GM21529 (cell line): ENCODE data around the gene CPN2.

ENCODE experiments used
- ATAC-seq: cut with Tn5 transposase; IDR thresholded peaks from one replicate; pipeline ENCODE4 v1.9.1; 2021; ENCODE audit not compliant: unreplicated experiment

The CPN2 gene

DNA sequence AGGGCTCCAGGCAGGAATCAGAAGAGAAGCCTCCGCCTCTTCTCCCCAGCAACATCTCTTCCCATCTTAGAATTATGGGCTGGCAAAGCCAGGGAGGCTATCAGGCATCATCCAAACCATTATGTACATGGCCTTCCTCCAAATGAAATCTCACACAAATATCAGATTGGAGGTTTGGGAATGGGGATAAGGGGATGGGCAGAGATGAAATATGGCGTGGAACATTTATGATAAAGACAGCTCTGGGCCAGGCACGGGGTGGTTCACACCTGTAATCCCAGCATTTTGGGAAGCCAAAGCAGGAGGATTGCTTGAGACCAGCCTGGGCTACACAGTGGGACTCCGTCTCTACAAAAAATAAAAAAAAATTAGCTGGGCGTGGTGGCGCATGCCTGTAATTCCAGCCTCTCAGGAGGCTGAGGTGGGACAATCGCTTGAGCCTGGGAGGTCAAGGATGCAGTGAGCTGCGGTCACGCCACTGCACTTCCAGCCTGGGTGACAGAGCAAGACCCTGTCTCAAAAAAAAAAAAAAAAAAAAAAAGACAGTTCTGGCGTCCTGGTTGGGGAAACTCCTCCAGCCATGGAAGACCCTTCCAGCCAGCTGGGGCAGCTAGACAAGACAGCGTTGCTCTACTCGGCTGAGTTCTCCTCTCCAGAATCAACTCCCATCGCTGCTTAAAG is 36.6 kb downstream of the CPN2 start:
- no peak for ATAC-seq

GRCh38 chr3:194313560-194314387 is 37.4 kb downstream of the CPN2 start:
- no peak for ATAC-seq

DNA sequence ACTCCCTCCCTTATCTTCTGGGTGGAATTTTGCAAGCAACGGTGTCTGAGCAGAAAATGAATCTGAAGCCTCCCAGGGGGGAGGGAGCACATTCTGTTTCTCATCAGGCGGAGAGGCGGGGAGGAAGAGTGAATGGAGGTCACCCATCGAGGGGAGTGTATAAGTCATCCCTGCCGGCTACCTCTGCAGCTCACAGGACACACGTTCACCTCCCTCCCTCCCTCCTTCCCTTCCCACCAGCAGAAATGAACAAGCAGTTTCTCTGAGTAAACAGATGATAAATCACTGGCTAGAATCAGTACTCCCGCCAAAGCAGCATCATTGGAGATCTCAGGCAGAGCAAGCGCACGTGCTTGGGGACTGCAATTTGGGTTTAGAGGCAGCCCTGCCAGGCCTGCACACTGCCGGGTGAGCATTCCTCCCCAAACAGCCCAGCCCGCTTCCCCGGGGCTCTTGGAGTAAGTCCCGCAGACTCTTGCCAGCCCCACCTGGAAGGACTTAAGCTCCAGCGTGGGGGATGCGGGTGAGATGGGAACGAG is 38.3 kb downstream of the CPN2 start:
- ATAC-seq, result no peak

GRCh38 chr3:194312186-194312742 is 38.9 kb downstream of the CPN2 start:
- ATAC-seq, result no peak

- no peak for ATAC-seq
Observed at GRCh38 chr3:194311000-194311399, 40.1 kb downstream of the CPN2 start.

- ATAC-seq, result no peak
Observed at GRCh38 chr3:194310060-194310835, 40.9 kb downstream of the CPN2 start.

DNA sequence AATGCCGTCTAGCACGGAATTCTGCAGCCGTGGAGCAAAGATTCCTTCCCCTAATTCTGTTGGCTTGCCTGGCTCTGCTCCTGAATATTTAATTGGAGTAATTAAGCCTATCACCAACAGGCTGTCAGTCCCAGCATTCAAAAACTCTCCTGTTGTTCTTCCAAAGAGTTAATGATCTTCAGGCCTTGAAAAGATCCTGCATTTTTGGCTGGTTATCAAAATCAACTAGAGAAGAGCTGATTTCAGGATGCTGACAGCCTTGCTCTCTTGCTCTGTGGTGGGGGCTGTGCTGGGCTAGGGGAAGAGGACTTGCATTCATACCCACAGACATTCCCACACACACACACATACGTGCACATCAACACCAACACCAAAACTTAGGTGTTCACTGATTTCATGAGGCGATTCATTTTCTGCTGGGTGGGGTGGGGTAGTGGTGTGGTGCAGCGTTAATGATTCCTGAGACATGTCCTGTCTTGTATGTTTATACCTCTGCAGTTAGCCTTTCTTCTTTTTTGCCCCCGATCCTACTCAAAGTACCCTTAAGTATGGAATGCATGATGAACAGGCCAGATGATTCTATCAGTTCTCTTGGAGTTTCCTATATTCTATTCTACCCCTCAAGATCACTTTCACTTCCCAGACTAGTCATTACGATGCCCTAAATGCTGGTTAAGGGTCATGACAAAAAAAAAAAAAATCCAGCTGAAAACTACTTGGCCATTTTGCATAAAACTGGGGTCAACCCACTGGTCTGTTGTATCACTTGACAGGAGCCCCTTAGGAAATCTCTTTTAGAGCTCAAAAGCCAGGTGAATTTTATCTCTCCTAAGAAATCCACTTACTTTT is 42.3 kb downstream of the CPN2 start:
- ATAC-seq, result no peak

GRCh38 chr3:194307849-194308248 is 43.3 kb downstream of the CPN2 start:
- no peak for ATAC-seq

GRCh38 chr3:194306771-194307640 is 44.1 kb downstream of the CPN2 start:
- ATAC-seq, result peak; percentile 60

GRCh38 chr3:194306109-194306686 is 44.9 kb downstream of the CPN2 start:
- peak; percentile 47 for ATAC-seq

- ATAC-seq, result no peak
Observed at GRCh38 chr3:194305356-194306108, 45.6 kb downstream of the CPN2 start.

- no peak for ATAC-seq
Observed at GRCh38 chr3:194304186-194304917, 46.8 kb downstream of the CPN2 start.

GRCh38 chr3:194303749-194304148 is 47.4 kb downstream of the CPN2 start:
- no peak for ATAC-seq

GRCh38 chr3:194301730-194302129 is 49.4 kb downstream of the CPN2 start:
- ATAC-seq, result no peak

- ATAC-seq, result no peak
Observed at GRCh38 chr3:194300936-194301335, 50.2 kb downstream of the CPN2 start.

- no peak for ATAC-seq
Observed at GRCh38 chr3:194300382-194300758, 50.8 kb downstream of the CPN2 start.
